NCI-H510A treated with DMSO at 0.1 percent for 48 hours (cell line): Measurements from ENCODE around the gene TNFAIP8.
A peak's percentile ranks its signal among the peaks of the same experiment; 100 is the strongest.

Source experiments
- DNase-seq: peaks from one replicate; lab custom pipeline; 2025; lab: John Stamatoyannopoulos, UW

The TNFAIP8 gene

GRCh38 chr5:119355685-119356611, at the start of gene TNFAIP8:
TSS of gene TNFAIP8 (plus strand) at chr5:119356019. CDS start at chr5:119356091, 72 bp downstream.
- DNase-seq, result no peak

GRCh38 chr5:119307170-119307569, 48.6 kb upstream of the TNFAIP8 start:
- DNase-seq, result no peak

DNA sequence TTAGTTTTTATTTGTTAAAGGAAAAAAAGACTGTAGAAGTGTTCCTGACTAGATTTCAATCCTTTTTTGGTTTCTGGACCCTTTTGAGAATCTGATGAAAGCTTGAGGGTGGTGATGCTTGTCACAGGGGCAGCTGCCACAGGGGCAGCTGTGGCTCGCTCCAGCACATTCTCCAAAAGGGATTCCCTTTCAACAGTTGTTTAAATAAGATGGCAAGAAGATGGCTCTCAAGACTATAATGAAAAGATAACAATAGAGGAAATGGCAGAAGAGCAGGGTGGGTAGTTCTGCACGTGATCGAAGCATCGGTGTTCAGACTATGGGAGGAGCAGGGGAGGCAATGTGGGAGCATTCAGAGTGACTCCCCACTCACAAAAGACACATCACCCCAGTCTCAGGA, 46.5 kb upstream of the TNFAIP8 start:
- DNase-seq, result no peak

GRCh38 chr5:119311688-119312087, 44.1 kb upstream of the TNFAIP8 start:
- DNase-seq, result no peak

DNA sequence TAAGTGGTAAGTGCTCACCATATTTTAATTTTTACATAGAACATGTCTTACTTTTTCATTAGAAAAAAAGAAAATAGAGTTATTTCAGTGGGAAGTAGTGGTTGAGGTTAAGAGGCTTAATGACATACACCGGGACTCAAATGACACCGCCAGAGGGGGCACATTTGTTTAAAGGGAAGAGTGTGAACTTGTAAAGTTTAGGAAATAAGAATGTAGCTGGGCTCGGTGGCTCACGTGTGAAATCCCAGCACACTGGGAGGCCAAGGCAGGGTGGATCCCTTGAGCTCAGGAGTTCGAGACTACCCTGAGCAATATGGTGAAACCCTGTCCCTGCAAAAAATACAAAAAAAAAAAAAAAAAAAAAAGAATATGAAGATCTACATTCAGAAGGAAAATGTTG, 43.4 kb upstream of the TNFAIP8 start:
- no peak for DNase-seq

DNA sequence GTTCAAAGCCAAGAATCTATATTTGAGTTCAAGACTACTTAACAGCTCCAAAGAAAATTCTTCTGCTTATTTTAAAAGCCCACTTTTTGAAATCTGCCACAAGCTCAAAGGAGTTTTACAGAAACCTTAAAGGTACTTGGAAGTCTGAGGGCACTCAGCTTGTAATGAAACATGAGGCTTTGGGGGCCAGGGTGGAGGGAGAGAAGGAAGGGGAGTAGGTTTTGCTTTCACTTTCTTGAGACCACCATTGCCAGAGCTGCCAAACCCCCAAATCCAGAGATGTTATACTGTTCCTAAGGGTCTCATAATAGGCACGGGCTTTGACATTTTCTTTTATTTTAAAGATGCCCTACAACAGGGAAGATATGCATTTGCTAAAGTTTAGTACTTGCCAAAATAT, 42.6 kb upstream of the TNFAIP8 start:
- DNase-seq, result no peak

- DNase-seq, result no peak
Measured at GRCh38 chr5:119313658-119314605, 41.9 kb upstream of the TNFAIP8 start.

GRCh38 chr5:119315516-119315949, 40.3 kb upstream of the TNFAIP8 start:
- DNase-seq, result no peak

GRCh38 chr5:119316086-119316485, 39.7 kb upstream of the TNFAIP8 start:
- DNase-seq, result no peak

- no peak for DNase-seq
Measured at GRCh38 chr5:119316906-119317305, 38.9 kb upstream of the TNFAIP8 start.

- DNase-seq, result no peak
Measured at GRCh38 chr5:119318256-119318894, 37.4 kb upstream of the TNFAIP8 start.

- DNase-seq, result no peak
Measured at GRCh38 chr5:119319401-119319800, 36.4 kb upstream of the TNFAIP8 start.

GRCh38 chr5:119319890-119320289, 35.9 kb upstream of the TNFAIP8 start:
- no peak for DNase-seq

DNA sequence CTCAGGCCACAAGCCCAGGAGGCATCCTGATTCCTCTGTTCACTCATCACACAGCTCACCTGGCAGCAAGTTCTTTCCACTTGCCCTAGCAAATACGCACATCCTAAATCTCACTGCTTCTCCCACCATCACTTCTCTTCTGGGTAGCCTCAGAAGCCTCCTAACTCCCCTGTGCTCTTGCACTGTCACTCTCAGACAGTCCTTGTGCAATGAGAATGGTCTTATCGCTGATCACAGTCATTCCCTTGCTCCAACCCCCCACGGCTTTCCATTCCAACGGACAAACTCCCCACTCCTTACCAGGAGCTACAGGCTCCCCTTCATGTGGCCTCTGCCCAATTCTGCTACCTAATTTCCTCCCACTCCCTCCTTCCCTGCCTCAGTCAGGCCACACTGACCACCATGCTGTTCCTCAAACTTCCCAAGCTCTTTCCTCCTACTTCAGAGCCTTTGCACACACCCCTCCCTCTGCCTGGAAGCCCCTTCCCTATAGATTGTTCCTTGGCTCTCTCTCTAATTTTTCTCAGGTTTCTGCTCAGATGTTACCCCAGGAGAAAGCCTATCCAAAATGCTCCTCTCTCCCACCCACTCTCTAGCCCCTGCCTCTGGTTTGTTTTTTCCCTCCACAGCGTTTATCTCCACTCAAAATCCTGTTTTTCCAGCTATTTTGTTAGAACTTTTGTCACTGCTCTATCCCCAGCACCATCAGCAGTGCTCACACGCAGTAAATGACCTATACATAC, 34.1 kb upstream of the TNFAIP8 start:
- no peak for DNase-seq

- DNase-seq, result no peak
Measured at GRCh38 chr5:119322312-119322947, 33.4 kb upstream of the TNFAIP8 start.

DNA sequence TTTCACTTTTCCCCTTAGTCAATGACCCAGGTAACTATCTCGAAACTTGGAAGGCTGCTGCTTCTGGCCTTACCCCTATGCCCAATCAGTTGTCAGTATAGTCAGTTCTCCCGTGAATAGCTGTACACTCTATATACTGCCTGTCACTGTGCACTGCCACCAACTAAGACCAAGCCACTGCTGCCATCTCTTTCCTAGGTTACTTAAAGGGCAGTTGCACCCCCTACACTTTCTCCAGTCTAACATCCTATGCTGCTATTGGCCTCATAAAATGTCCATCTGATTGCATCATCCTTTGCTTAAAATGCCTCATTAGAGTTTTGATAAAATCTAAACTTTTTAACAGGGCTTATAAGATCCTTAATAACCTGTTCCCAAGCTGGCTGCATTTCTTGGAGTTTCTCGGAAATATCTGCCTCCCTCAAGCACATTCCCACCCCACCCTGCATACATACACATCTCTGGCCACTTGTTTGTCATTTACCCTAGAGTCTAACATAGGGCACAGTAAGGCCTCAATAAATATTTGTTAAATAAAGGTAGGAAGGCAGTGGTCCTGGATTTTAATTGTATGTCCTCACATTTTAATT, 32.8 kb upstream of the TNFAIP8 start:
- DNase-seq, result no peak

- peak; percentile 15 for DNase-seq
Measured at GRCh38 chr5:119323601-119324000, 32.2 kb upstream of the TNFAIP8 start.

- DNase-seq, result no peak
Measured at GRCh38 chr5:119324842-119325241, 31.0 kb upstream of the TNFAIP8 start.

- DNase-seq, result no peak
Measured at GRCh38 chr5:119327018-119327417, 28.8 kb upstream of the TNFAIP8 start.
